ENCODE measurements around the gene TMEM51. TPM values are rescaled to one million over a fixed set of nuclear protein-coding genes. Genes with fewer than 3 reads are reported as not detected.

TMEM51 gene
- total and polyA plus RNA-seq, 2 donors (not counting 1 experiment from before 2014, with no cell fraction given), result 0.06 to 0.30 TPM

DNA sequence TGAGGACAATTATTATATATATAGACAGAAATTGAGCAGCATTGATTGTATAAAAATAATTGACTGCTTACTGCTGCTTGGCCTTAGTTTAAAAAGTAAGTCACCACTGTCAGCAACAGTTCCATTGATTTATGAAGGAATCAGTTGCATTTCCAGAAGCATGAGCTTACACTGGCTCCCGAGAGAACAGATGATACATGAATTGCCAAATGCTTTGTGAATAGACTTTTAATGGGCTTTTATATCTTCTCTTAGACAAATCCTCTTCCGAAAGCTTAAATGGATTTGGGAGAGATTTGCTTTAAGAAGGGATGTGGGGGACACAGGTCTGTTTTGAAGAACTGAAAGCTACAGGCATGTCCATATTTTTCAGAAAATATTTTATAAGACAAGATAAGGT is 101.0 kb downstream of the TMEM51 start:
- H3K27me3 ChIP-seq (replicated peaks in 1 of 4; ENCODE audit: control extremely low read depth in 1 of 4, control insufficient read depth in 3 of 4, insufficient read depth in 4 of 4, low read length in 3 of 4), result peaks cover 0 to 5% (median 2%) of the 10 kb centered on the region in 4 experiments
- DNase-seq (no peak), ATAC-seq (ENCODE audit: low read depth) (no peak)
- no peak overlapping the region for H3K9ac ChIP-seq (ENCODE audit: low read length)
- no peak overlapping the region for H3K4me3 ChIP-seq (ENCODE audit: control extremely low read depth in 1 of 5, extremely low read depth in 1 of 5, insufficient read depth in 1 of 5, low read depth in 2 of 5, low read length in 4 of 5)
- POLR2A ChIA-PET, result no interaction called here
- no peaks in the 10 kb centered on the region for H4K20me1 ChIP-seq (ENCODE audit: control insufficient read depth, insufficient read depth, low read length, poor library complexity, severe bottlenecking)
- no peak overlapping the region for H3K4me3 Mint-ChIP-seq
- H3K27ac ChIP-seq (ENCODE audit: low read length in 2 of 2), result no peak overlapping the region
- intact Hi-C loops (cut with micrococcal nuclease), result no loop called here
- H3K79me2 ChIP-seq (ENCODE audit: control insufficient read depth, insufficient read depth, low read length), result no peaks in the 10 kb centered on the region
- H3K27me3 Mint-ChIP-seq, result peaks cover 26% of the 10 kb centered on the region
- H3K4me1 Mint-ChIP-seq, result no peaks in the 10 kb centered on the region
- H3K9me3 Mint-ChIP-seq (ENCODE audit: insufficient read depth), result no peaks in the 10 kb centered on the region
- CTCF ChIA-PET, result no interaction called here
- H3K27ac Mint-ChIP-seq, result no peak overlapping the region
- no peak for TF ChIP-seq EZH2 (IDR thresholded peaks at IDR 0.05; ENCODE audit: borderline replicate concordance, insufficient read depth, low read depth, low read length, poor library complexity, severe bottlenecking)
- TF ChIP-seq, protein P1, sequence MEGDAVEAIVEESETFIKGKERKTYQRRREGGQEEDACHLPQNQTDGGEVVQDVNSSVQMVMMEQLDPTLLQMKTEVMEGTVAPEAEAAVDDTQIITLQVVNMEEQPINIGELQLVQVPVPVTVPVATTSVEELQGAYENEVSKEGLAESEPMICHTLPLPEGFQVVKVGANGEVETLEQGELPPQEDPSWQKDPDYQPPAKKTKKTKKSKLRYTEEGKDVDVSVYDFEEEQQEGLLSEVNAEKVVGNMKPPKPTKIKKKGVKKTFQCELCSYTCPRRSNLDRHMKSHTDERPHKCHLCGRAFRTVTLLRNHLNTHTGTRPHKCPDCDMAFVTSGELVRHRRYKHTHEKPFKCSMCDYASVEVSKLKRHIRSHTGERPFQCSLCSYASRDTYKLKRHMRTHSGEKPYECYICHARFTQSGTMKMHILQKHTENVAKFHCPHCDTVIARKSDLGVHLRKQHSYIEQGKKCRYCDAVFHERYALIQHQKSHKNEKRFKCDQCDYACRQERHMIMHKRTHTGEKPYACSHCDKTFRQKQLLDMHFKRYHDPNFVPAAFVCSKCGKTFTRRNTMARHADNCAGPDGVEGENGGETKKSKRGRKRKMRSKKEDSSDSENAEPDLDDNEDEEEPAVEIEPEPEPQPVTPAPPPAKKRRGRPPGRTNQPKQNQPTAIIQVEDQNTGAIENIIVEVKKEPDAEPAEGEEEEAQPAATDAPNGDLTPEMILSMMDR (IDR thresholded peaks at IDR 0.05), result no peak
- no peak overlapping the region for H2AFZ ChIP-seq (ENCODE audit: insufficient read depth, low read depth, low read length, poor library complexity, severe bottlenecking)
- no peaks in the 10 kb centered on the region for H3K36me3 ChIP-seq (replicated peaks in 1 of 2; ENCODE audit: control extremely low read depth in 1 of 2, control insufficient read depth in 1 of 2, extremely low read depth in 1 of 2, insufficient read depth in 2 of 2, low read length in 1 of 2)
- H3K4me2 ChIP-seq (replicated peaks; ENCODE audit: low read depth, low read length, poor library complexity, severe bottlenecking), result no peak overlapping the region
- H3K9me3 ChIP-seq (ENCODE audit: control extremely low read depth in 1 of 3, control insufficient read depth in 2 of 3, insufficient read depth in 1 of 3, low read length in 2 of 3), result no peaks in the 10 kb centered on the region
- no CpG with 5 or more reads among the region's 2 CpGs for WGBS (ENCODE audit: insufficient coverage)
- H3K4me1 ChIP-seq (ENCODE audit: control insufficient read depth in 2 of 2, insufficient read depth in 2 of 2, low read length in 2 of 2), result no peaks in the 10 kb centered on the region

DNA sequence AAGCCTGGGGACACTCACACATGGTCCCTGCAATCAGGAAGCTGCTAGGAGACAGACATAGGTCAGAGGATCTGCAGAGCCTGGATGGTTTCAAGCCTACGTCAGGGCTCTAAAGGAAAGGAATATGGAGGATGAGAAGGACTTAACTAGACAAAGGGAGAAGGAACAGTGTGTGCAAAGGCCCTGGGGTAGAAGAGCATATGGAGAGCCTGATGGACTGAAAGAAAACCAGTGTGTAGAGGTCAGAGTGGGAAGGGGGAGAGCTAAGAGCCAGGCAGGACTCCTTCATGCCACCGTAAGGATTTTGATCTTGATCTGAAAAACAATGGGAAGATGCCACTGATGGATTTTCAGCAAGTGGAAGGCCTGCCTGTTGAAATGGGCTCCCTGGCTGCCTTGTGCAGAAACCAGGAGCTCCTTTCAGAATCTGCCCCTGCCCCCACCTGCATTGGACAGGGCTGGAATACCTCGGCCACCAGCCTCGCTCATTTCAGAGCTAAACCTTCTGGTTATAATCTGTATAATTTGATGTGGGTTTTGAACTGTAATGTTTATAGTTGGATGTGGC is 102.1 kb downstream of the TMEM51 start:
- no peak overlapping the region for H3K9ac ChIP-seq (ENCODE audit: low read length)
- H3K27ac ChIP-seq (ENCODE audit: low read length in 2 of 2), result no peak overlapping the region
- ChIA-PET POLR2A (no interaction called here), CTCF (no interaction called here)
- DNase-seq (no peak), ATAC-seq (ENCODE audit: low read depth) (no peak)
- no peak overlapping the region for H3K4me2 ChIP-seq (replicated peaks; ENCODE audit: low read depth, low read length, poor library complexity, severe bottlenecking)
- H3K9me3 Mint-ChIP-seq (ENCODE audit: insufficient read depth), result no peaks in the 10 kb centered on the region
- H3K4me1 Mint-ChIP-seq, result no peaks in the 10 kb centered on the region
- no peak overlapping the region for H3K27ac Mint-ChIP-seq
- H3K36me3 ChIP-seq (replicated peaks in 1 of 2; ENCODE audit: control extremely low read depth in 1 of 2, control insufficient read depth in 1 of 2, extremely low read depth in 1 of 2, insufficient read depth in 2 of 2, low read length in 1 of 2), result no peaks in the 10 kb centered on the region
- no peak overlapping the region for H3K4me3 ChIP-seq (ENCODE audit: control extremely low read depth in 1 of 5, extremely low read depth in 1 of 5, insufficient read depth in 1 of 5, low read depth in 2 of 5, low read length in 4 of 5)
- intact Hi-C loops (cut with micrococcal nuclease), result no loop called here
- H3K79me2 ChIP-seq (ENCODE audit: control insufficient read depth, insufficient read depth, low read length), result no peaks in the 10 kb centered on the region
- no peaks in the 10 kb centered on the region for H3K9me3 ChIP-seq (ENCODE audit: control extremely low read depth in 1 of 3, control insufficient read depth in 2 of 3, insufficient read depth in 1 of 3, low read length in 2 of 3)
- no peaks in the 10 kb centered on the region for H3K4me1 ChIP-seq (ENCODE audit: control insufficient read depth in 2 of 2, insufficient read depth in 2 of 2, low read length in 2 of 2)
- H2AFZ ChIP-seq (ENCODE audit: insufficient read depth, low read depth, low read length, poor library complexity, severe bottlenecking), result no peak overlapping the region
- H4K20me1 ChIP-seq (ENCODE audit: control insufficient read depth, insufficient read depth, low read length, poor library complexity, severe bottlenecking), result no peaks in the 10 kb centered on the region
- no peak overlapping the region for H3K4me3 Mint-ChIP-seq
- H3K27me3 ChIP-seq (replicated peaks in 1 of 4; ENCODE audit: control extremely low read depth in 1 of 4, control insufficient read depth in 3 of 4, insufficient read depth in 4 of 4, low read length in 3 of 4), result peaks cover 0 to 4% (median 0%) of the 10 kb centered on the region in 4 experiments
- 75% methylated on average over 4 of the region's 4 CpGs for WGBS (ENCODE audit: insufficient coverage)
- peaks cover 17% of the 10 kb centered on the region for H3K27me3 Mint-ChIP-seq
- no peak for TF ChIP-seq EZH2 (IDR thresholded peaks at IDR 0.05; ENCODE audit: borderline replicate concordance, insufficient read depth, low read depth, low read length, poor library complexity, severe bottlenecking)
- TF ChIP-seq, protein P1 (IDR thresholded peaks at IDR 0.05), result no peak
